Skin epidermis (tissue), 12 donors: ENCODE data around the gene AGAP1.
"Not testable (repeated sequence)": the region's sequence is repeated elsewhere in the genome, so short reads cannot be mapped to it uniquely, and the experiment has no call there.

Experiments
- H3K27ac ChIP-seq, 21 experiments: fragments of 200-600 bp; sonication (generic) in 11 of 21; one replicate each; pipeline ENCODE4 v1.5.0; 2020; ENCODE audit warnings: mild to moderate bottlenecking in 3 of 21, inconsistent platforms in 2 of 21, moderate library complexity in 2 of 21
- H3K4me3 ChIP-seq, 7 experiments: fragments of 200-600 bp; sonication (generic) in 2 of 7; one replicate each; pipeline ENCODE4 v1.5.0; 2020; ENCODE audit warnings: inconsistent platforms in 2 of 7, mild to moderate bottlenecking in 2 of 7, moderate library complexity in 1 of 7

Gene AGAP1

GRCh38 chr2:236120141-236120601, 626.3 kb downstream of the AGAP1 start:
- no peak overlapping the region for H3K4me3 ChIP-seq
- H3K27ac ChIP-seq: no peak overlapping the region

- Histone ChIP-seq H3K27ac (no peak overlapping the region), H3K4me3 (no peak overlapping the region)
Measured at GRCh38 chr2:236120829-236121228, 627.0 kb downstream of the AGAP1 start.

- no peak overlapping the region for H3K27ac ChIP-seq
- H3K4me3 ChIP-seq: no peak overlapping the region
Measured at GRCh38 chr2:236121546-236121945, 627.7 kb downstream of the AGAP1 start.

DNA sequence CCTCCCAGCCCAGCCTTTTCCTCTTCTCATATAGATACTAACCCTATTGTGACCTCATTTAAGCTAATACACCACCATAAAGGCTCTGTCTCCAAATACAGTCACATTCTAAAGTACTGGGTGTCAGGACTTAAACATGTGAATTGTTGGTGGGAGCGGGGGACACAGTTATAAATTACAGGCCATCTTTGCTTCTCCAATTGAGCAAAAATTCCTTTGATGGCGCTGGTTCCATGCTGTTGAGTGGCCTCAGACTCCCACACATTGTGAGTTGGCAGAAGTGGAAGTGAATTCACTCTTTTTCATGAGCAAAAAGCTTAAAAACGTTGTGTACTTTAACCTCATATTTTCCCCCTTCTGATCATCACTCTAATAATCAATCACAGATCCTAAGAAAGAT, 628.4 kb downstream of the AGAP1 start:
- no peak overlapping the region for H3K27ac ChIP-seq
- no peak overlapping the region for H3K4me3 ChIP-seq

- no peak overlapping the region for H3K27ac ChIP-seq
- H3K4me3 ChIP-seq: no peak overlapping the region
Measured at GRCh38 chr2:236123716-236124115, 629.9 kb downstream of the AGAP1 start.

DNA sequence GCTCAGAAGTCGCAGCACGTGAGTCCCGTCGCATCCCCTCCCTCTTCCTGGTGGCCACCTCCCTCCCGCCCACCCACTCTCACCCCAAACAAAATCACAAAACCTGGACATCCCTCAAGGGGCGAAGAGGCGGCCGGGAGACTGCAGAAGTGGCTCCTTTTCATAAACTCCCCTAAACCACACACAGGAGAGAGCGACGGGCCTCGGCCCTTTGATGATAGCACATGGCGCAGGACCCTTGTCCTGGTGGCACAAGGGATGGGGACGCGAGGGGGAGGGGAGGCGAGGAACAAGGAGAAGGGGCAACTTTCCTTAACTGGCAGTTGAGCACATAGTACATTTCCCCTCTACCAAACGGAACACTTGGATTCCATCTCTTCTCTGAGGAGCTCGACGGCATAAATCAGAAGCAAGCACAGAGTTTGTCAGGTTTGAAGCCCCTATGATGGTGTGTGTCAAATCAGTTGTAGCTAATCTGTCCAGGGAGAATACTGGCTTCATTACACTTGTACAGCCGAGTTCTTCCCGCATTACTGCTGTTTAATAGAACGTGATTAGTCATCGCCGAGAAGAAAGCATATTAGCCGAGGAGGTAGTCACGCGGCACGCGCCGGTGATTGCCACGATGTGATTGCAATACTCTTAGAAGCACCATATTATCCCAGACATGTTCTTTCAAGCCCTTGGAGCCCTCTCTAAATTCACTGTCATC, 630.5 kb downstream of the AGAP1 start:
- Histone ChIP-seq H3K4me3 (no peak overlapping the region), H3K27ac (no peak overlapping the region)

- no peak overlapping the region for H3K27ac ChIP-seq
- H3K4me3 ChIP-seq: no peak overlapping the region
Measured at GRCh38 chr2:236125541-236125940, 631.7 kb downstream of the AGAP1 start.

DNA sequence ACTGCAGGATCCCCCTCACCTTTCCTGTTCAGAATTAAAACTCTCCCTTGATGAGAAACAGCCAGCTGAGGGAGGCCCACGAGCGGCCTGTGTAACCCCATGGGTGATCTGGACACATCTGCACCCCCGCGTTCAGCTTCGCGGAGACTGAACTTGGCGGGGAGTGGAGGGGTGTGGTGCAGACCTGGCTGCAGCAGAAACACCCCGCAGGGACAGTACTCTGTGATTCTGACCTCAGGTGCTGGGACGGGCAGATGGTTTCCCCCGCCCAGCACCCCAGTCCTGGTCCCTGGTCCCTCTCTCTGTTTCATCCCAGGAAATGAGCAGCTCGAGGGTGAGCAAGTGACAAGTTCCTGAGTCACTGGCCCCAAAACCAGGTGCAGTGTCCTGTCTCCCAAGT, 633.2 kb downstream of the AGAP1 start:
- no peak overlapping the region for H3K4me3 ChIP-seq
- H3K27ac ChIP-seq: no peak overlapping the region

DNA sequence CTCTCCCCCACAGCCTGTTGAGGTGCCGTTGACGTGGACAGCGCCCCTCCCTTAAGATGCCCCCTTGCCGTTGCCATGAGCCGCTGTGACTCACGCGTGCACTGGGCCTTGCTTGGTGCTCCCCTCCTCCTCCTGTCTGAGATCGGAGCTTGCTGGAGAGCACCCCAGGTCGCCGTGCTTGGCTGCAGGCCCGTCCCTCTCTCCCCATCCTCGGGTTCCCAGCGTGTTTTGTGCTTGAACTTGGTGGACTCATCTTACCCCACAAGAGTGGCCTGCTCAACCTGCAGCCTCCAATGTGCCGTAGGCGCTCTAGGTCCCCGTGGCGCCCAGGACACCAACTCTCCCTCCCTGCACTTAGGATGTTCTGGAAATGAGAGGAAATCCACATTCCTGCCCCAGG, 634.5 kb downstream of the AGAP1 start:
- no peak overlapping the region for H3K4me3 ChIP-seq

DNA sequence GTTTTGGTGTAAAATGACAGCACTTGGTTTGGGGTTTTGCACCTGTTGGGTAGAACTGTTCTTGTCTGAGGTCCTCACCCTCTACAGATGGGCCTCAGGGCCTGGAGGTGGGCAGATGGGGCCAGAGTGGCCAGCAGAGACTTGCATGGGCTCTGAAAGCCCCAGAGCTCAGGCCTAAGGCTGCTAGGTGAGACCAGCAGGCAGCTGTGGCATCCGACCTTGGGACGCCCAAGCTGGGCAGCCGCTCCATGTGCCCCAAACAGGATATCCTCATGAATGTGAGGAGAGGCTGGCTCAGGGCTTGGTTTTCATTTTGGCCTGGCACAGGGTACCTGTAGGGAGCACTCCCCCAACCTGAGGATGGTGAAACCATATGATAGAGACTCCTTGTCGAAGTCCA, 636.1 kb downstream of the AGAP1 start:
- Histone ChIP-seq H3K27ac (no peak overlapping the region), H3K4me3 (no peak overlapping the region)

More for the DNA sequence above, 634.5 kb downstream of the AGAP1 start:
- H3K27ac ChIP-seq: no peak overlapping the region

DNA sequence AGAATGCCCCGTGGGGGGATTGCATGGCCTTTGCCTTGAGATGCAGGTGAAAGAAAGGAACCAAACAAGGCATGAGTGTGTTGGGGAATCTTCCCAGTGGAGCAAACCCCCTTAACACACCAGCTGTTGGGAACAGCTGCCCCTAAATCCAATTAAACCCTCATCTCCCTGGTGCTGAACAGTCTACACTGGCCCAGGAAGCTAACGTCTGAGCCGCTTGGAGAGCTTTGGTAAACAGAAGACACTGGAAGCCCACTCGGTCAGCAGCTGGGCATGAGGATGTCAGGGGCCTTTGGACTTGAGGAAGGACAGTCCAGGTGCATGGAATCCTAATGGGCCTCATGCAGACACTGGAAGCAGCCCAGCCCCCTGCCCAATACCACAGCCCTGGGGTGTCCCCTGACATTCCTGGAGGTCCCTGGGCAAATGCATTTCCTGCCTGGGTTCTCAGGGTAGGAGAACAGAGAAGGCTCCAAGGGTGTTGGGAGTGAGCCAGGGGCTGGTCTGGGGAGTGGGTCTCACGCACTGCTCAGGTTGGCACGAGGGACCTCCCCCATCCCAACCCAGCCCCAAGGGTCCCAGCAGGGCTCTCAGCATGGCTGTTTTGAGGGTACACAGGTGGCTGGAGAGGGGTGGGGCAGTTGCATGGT, 636.6 kb downstream of the AGAP1 start:
- no peak overlapping the region for H3K27ac ChIP-seq
- no peak overlapping the region for H3K4me3 ChIP-seq

DNA sequence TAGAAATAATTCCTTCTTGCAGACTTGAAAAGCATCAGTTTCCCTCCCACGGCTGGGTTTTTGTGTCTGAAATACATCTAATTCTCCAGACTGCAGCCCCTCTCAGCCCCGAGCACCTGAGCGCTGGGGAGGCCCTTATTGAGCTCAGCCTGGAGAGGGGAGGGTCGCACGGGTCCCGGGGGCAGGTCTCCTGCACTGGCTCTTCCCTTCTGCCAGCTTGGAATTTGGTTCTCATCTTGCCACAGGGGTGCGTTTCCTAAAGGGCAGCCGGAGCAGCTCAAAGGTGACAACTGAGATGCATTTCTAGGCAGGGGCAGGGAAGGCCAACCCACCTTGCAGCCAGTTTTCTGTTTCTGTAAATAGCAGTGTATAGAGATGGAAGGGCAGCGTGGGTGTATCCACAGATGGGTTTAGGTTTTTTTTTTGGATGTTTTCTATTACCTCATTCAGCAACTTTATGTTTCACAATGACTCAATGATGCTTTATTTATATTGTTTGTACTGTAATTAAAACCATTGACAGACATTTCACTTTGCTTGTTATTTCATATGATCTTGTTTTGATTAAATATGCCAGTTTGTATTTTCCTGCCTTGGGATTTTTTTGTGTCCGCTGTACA, 637.3 kb downstream of the AGAP1 start:
- Histone ChIP-seq H3K27ac (no peak overlapping the region), H3K4me3 (no peak overlapping the region)

- Histone ChIP-seq H3K4me3 (no peak overlapping the region), H3K27ac (no peak overlapping the region)
Measured at GRCh38 chr2:236133410-236134012, 639.7 kb downstream of the AGAP1 start.

DNA sequence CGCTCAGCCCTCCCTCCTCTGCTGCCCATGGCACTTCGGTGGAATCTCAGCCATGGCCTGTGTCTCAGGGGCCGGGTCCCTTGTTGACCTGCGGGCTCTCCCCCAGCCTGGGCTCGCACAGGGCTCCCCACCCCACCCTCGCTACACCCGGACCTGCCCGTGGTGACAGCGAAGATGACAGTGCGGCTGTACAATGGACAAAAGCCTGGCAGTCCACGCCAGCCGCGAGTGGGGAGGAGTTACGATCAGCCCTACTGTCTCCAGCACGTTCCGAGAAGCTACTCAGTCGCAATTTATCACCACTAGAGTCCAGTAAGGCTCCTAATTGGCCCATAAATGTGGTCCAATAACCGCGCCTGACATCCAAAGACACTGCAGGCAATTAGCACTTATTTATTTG, 642.7 kb downstream of the AGAP1 start:
- no peak overlapping the region for H3K4me3 ChIP-seq
- H3K27ac ChIP-seq: no peak overlapping the region

GRCh38 chr2:236137066-236137465, 643.2 kb downstream of the AGAP1 start:
- H3K4me3 ChIP-seq: no peak overlapping the region
- no peak overlapping the region for H3K27ac ChIP-seq

DNA sequence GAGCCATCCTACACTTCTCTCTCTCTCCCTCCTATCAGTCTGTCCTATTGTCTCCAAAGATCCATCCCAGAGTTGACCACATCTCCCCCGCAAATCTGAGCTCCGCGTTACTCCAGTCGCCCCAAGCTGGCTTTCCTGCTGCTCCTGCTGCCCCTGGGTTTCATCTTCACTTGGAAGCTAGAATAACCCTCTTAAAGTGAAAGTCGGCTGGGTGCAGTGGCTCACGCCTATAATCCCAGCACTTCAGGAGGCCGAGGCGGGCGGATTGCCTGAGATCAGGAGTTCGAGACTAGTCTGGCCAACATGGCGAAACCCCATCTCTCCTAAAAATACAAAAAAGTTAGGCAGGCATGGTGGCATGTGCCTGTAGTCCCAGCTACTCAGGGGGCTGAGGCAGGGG, 647.8 kb downstream of the AGAP1 start:
- not testable (repeated sequence) for H3K27ac ChIP-seq, H3K4me3 ChIP-seq

GRCh38 chr2:236143811-236144210, 650.0 kb downstream of the AGAP1 start:
- Histone ChIP-seq H3K4me3 (no peak overlapping the region), H3K27ac (no peak overlapping the region)

GRCh38 chr2:236146436-236146835, 652.6 kb downstream of the AGAP1 start:
- Histone ChIP-seq H3K4me3 (no peak overlapping the region), H3K27ac (no peak overlapping the region)

DNA sequence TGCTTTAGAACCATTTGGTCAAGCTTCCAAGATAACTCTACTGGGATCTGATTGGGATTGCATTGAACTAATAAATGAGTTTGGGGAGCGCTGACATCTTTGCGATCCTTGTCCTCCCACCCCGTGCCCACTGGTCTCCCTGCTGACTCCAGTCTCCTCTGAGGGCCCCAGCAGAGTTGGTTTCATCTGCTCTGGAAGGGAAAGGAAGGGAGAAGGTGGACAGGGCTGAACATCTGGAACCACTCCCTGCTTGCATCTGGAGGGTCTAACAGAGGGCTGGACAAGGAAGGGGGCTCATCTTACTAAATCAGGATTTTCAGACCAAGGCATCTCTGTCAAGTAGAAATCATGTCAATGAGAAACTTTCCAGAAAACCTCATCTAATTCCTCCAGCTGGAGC, 661.6 kb downstream of the AGAP1 start:
- H3K27ac ChIP-seq: no peak overlapping the region
- H3K4me3 ChIP-seq: no peak overlapping the region

DNA sequence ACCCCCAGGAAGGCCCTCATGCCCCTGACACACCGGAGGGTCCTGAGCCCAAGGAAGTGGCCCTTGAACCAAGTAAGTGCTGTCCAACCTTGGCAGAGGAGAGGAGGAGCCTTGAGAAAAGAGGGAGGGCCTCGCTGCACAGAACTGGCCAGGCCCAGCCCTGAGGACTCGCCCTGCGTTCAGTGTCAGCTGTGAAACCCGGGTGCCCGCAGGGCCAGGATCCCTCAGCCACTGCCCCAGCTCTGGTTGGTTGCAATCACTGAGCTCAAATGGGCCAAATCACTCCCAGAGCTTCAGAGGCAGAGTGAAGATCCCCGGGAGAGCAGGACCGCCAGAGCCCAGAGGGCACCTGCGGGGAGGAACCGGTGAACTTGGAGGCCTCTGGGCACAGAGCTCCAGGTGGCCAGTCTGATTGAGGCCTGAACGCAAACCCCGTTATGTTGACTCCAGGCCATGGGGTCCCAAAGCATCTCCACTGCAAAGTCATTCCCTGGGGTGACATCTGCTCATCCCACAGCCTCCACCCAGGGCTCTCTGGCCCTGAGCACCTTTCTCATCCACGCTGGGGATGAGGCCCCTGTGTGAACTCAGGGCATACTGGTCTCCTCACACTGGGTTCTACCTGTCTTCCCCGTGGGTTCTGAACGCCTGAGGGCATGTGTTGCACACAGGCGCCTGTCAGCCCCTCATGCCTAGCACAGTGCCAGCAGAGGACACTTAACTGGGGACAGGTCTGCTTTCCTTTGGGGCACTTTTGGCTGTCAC, 662.4 kb downstream of the AGAP1 start:
- H3K4me3 ChIP-seq: no peak overlapping the region
- no peak overlapping the region for H3K27ac ChIP-seq
